SK-N-MC (cell line): ENCODE results near the gene SDK1.

Source experiments
- DNase-seq: peaks from one replicate; pipeline ENCODE4 v3.0.0-alpha.2; 2011; ENCODE audit warnings: low read depth, low spot score
- H3K27ac ChIP-seq: fragments of 200-600 bp; sonication (generic); 2 replicates; pipeline ENCODE4 v1.5.1; 2016; ENCODE audit warnings: mixed run types
- H3K36me3 ChIP-seq: fragments of 200-600 bp; sonication (generic); 2 replicates; pipeline ENCODE4 v1.6.1; 2017; ENCODE audit warnings: antibody characterized with exemption, low read length, mixed read lengths; ENCODE audit not compliant: insufficient read depth
- H3K4me3 ChIP-seq: fragments of 200-600 bp; sonication (generic); 2 replicates; pipeline ENCODE4 v1.5.1; 2016
- H3K9ac ChIP-seq: fragments of 200-600 bp; sonication (generic); 2 replicates; pipeline ENCODE4 v1.8.0; 2017; ENCODE audit warnings: mixed run types, mixed read lengths; ENCODE audit not compliant: insufficient read length
- H3K9me3 ChIP-seq: fragments of 200-600 bp; sonication (generic); 2 replicates; pipeline ENCODE4 v1.6.1; 2017; ENCODE audit warnings: low read depth, mild to moderate bottlenecking, antibody characterized with exemption, low read length, moderate library complexity, mixed read lengths
- EZH2 ChIP-seq: fragments of 200-600 bp; sonication (generic); IDR thresholded peaks from one replicate; pipeline ENCODE4 v1.6.1; 2017; ENCODE audit warnings: antibody characterized with exemption
- FOXP2 ChIP-seq: optimal IDR thresholded peaks from 2 replicates; pipeline ENCODE3; 2011; ENCODE audit warnings: mild to moderate bottlenecking, moderate library complexity; ENCODE audit not compliant: insufficient read depth; ENCODE audit errors: extremely low read length, control extremely low read depth
- POLR2AphosphoS5 ChIP-seq: IDR thresholded peaks from 2 replicates; pipeline ENCODE4 v1.6.1; 2012; ENCODE audit warnings: mild to moderate bottlenecking, low read depth, low read length, borderline replicate concordance

SDK1 gene

GRCh38 chr7:3832199-3832598 is 531.1 kb downstream of the SDK1 start:
- no peak overlapping the region for H3K4me3 ChIP-seq
- peaks cover 5% of the 10 kb centered on the region for H3K36me3 ChIP-seq
- no peak for TF ChIP-seq POLR2AphosphoS5
- no peak for TF ChIP-seq FOXP2
- TF ChIP-seq EZH2, result no peak
- DNase-seq, result no peak
- no peaks in the 10 kb centered on the region for H3K9me3 ChIP-seq
- no peak overlapping the region for H3K9ac ChIP-seq
- no peak overlapping the region for H3K27ac ChIP-seq

- DNase-seq, result no peak
- TF ChIP-seq POLR2AphosphoS5, result no peak
- Histone ChIP-seq H3K4me3 (no peak overlapping the region), H3K36me3 (peaks cover 5% of the 10 kb centered on the region), H3K9me3 (no peaks in the 10 kb centered on the region), H3K9ac (no peak overlapping the region), H3K27ac (no peak overlapping the region)
Measured at GRCh38 chr7:3835109-3835508, 534.1 kb downstream of the SDK1 start.

- no peaks in the 10 kb centered on the region for H3K9me3 ChIP-seq
- peaks cover 5% of the 10 kb centered on the region for H3K36me3 ChIP-seq
- no peak for TF ChIP-seq FOXP2
- TF ChIP-seq EZH2, result no peak
- no peak for TF ChIP-seq POLR2AphosphoS5
- DNase-seq, result no peak
- H3K4me3 ChIP-seq, result no peak overlapping the region
- no peak overlapping the region for H3K9ac ChIP-seq
- no peak overlapping the region for H3K27ac ChIP-seq
Measured at GRCh38 chr7:3836855-3837254, 535.8 kb downstream of the SDK1 start.

- H3K36me3 ChIP-seq, result no peaks in the 10 kb centered on the region; the same call in 1 of the 2 replicates
- DNase-seq, result no peak
- no peak overlapping the region for H3K27ac ChIP-seq
- H3K9ac ChIP-seq, result no peak overlapping the region
- no peak overlapping the region for H3K4me3 ChIP-seq
- no peak for TF ChIP-seq FOXP2
- no peak for TF ChIP-seq EZH2
- no peak for TF ChIP-seq POLR2AphosphoS5
- no peaks in the 10 kb centered on the region for H3K9me3 ChIP-seq
Measured at GRCh38 chr7:3844540-3845151, 543.6 kb downstream of the SDK1 start.

GRCh38 chr7:3846738-3847137 is 545.7 kb downstream of the SDK1 start:
- TF ChIP-seq EZH2 (no peak), POLR2AphosphoS5 (no peak), FOXP2 (no peak)
- Histone ChIP-seq H3K27ac (no peak overlapping the region), H3K9ac (no peak overlapping the region), H3K4me3 (no peak overlapping the region), H3K36me3 (peaks cover 4% of the 10 kb centered on the region; the same call in 1 of the 2 replicates), H3K9me3 (no peaks in the 10 kb centered on the region)
- no peak for DNase-seq

- peaks cover 4% of the 10 kb centered on the region; the same call in 1 of the 2 replicates for H3K36me3 ChIP-seq
- DNase-seq, result no peak
- H3K4me3 ChIP-seq, result no peak overlapping the region
- no peak for TF ChIP-seq EZH2
- no peak for TF ChIP-seq POLR2AphosphoS5
- no peak for TF ChIP-seq FOXP2
- H3K27ac ChIP-seq, result no peak overlapping the region
- no peaks in the 10 kb centered on the region for H3K9me3 ChIP-seq
- H3K9ac ChIP-seq, result no peak overlapping the region
Measured at GRCh38 chr7:3847336-3847735, 546.3 kb downstream of the SDK1 start.

GRCh38 chr7:3859431-3859830 is 558.4 kb downstream of the SDK1 start:
- Histone ChIP-seq H3K36me3 (peaks cover 11% of the 10 kb centered on the region), H3K9ac (no peak overlapping the region), H3K9me3 (no peaks in the 10 kb centered on the region; the same call in 1 of the 2 replicates), H3K27ac (no peak overlapping the region), H3K4me3 (no peak overlapping the region)
- no peak for DNase-seq
- TF ChIP-seq POLR2AphosphoS5, result no peak
- TF ChIP-seq FOXP2, result no peak
- TF ChIP-seq EZH2, result no peak

GRCh38 chr7:3860932-3861331 is 559.9 kb downstream of the SDK1 start:
- H3K9me3 ChIP-seq, result no peaks in the 10 kb centered on the region; the same call in 1 of the 2 replicates
- no peak overlapping the region for H3K9ac ChIP-seq
- TF ChIP-seq EZH2, result no peak
- TF ChIP-seq FOXP2, result no peak
- TF ChIP-seq POLR2AphosphoS5, result no peak
- no peak overlapping the region for H3K4me3 ChIP-seq
- H3K36me3 ChIP-seq, result peaks cover 11% of the 10 kb centered on the region
- no peak for DNase-seq
- peak overlapping the region; percentile 96 for H3K27ac ChIP-seq

GRCh38 chr7:3861386-3861785 is 560.3 kb downstream of the SDK1 start:
- Histone ChIP-seq H3K27ac (peak overlapping the region; percentile 96), H3K36me3 (peaks cover 11% of the 10 kb centered on the region), H3K4me3 (peak overlapping the region; percentile 62), H3K9me3 (no peaks in the 10 kb centered on the region; the same call in 1 of the 2 replicates), H3K9ac (peak overlapping the region; percentile 44)
- no peak for DNase-seq
- no peak for TF ChIP-seq EZH2
- TF ChIP-seq POLR2AphosphoS5, result no peak
